ENCODE measurements around the gene CYP1A2.

CYP1A2 gene

DNA sequence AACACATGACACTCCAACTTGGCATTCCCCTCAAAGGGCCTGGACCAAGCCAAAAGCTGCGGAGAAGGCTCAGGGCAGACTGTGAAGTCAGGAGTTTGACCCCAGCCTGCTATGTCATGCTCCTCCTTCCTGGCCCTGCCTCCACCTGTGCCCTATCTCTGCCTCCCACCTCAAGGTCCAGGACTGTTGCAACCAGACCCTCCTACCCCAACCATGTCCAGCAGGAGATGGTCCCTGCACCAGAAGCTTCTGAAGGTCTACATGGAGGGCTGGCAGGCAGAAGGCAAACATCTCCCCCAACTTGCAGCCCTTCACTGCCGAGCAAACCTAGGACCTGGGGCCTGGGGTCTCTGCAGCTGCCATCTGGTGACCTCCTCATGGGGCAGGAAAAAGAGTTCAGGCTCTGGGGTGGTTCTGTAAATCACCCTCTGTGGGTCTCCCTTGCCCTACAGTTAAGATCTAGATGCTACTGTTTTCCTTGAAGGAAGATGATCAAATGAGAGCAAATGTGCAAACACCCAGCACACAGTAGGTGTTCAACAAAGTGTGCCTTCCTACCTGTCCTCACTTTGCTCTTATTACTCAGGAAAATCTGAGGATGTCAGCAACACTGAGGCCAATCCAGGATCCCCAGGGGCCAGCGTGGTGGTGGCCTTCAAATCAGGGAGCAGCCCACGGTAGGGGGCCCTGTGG lies 21.7 kb downstream of the CYP1A2 start:
- no peak for DNase-seq (ENCODE audit: low read depth, low spot score)
- CTCF ChIA-PET = interaction anchor here (0.6 to 33.5 kb wide), 46 partner anchors 11 to 408 kb away, joined by 3 to 1672 read pairs (median 7); partner anchors contain the start of genes CLK3, CPLX3, CSK and CYP1A2
- no peak overlapping the region for H3K4me3 ChIP-seq (ENCODE audit: low read depth, low read length)
- POLR2A ChIA-PET = no interaction called here
- TF ChIP-seq, protein P1, sequence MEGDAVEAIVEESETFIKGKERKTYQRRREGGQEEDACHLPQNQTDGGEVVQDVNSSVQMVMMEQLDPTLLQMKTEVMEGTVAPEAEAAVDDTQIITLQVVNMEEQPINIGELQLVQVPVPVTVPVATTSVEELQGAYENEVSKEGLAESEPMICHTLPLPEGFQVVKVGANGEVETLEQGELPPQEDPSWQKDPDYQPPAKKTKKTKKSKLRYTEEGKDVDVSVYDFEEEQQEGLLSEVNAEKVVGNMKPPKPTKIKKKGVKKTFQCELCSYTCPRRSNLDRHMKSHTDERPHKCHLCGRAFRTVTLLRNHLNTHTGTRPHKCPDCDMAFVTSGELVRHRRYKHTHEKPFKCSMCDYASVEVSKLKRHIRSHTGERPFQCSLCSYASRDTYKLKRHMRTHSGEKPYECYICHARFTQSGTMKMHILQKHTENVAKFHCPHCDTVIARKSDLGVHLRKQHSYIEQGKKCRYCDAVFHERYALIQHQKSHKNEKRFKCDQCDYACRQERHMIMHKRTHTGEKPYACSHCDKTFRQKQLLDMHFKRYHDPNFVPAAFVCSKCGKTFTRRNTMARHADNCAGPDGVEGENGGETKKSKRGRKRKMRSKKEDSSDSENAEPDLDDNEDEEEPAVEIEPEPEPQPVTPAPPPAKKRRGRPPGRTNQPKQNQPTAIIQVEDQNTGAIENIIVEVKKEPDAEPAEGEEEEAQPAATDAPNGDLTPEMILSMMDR (IDR thresholded peaks at IDR 0.05; ENCODE audit: insufficient read depth, low read length, missing control alignments) = no peak

DNA sequence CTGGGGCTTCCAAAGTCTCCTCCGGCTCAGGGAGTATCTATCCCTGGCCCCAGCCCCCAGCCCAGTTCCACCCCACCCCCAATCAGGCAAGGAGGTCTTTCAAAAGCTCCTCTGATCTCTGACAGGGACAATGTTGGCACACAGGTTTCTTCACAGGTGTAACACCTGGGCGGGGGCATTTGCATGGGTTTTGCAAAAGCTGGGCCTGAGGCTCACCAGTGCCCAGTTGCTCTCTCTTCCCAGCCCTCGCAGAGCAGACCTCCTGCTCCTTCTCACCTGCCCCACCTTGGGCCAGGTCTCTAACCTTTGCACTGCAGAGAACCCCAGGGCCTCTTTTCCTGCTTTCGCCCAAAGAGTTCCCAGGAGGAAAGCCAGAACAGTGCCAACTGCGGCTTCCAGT lies 24.7 kb downstream of the CYP1A2 start:
- no peak overlapping the region for H3K4me3 ChIP-seq (ENCODE audit: low read depth, low read length)
- TF ChIP-seq, protein P1 (IDR thresholded peaks at IDR 0.05; ENCODE audit: insufficient read depth, low read length, missing control alignments) = no peak
- CTCF ChIA-PET = interaction anchor here (0.7 to 33.5 kb wide), 12 partner anchors 9 to 401 kb away, joined by 3 to 1672 read pairs (median 80); partner anchors contain the start of genes CLK3, CSK and RPP25
- POLR2A ChIA-PET = no interaction called here
- DNase-seq (ENCODE audit: low read depth, low spot score) = no peak

DNA sequence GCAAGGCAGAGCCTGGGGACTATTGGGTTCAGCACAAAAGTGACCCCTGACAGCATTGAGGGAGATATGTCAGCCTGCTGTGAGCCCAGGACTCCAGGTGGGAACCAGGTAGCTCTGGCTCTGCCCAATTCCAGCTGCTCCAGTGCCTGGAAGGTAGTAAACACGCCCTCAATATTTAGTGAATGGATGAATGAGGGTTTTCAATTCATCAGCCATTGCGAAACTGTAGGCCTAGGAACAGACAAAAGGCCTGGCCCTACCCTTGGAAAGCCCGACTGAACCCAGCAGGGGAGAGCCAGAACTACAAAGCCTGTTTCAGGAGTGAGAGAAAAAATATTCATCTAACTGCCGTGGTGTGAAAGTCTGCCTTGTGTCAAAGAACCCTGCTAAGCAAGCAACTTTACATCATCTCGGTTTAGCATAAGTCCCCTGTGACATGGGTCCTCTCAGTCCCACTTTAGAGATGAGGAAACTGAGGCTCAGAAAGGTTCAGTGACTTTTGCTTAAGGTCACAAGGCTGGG lies 25.1 kb downstream of the CYP1A2 start:
- ChIA-PET POLR2A (no interaction called here), CTCF (interaction anchor here (0.7 to 33.5 kb wide), 13 partner anchors 9 to 401 kb away, joined by 3 to 1672 read pairs (median 53); partner anchors contain the start of genes CLK3, CSK and RPP25)
- H3K4me3 ChIP-seq (ENCODE audit: low read depth, low read length) = no peak overlapping the region
- no peak for DNase-seq (ENCODE audit: low read depth, low spot score)
- TF ChIP-seq, protein P1 (IDR thresholded peaks at IDR 0.05; ENCODE audit: insufficient read depth, low read length, missing control alignments) = no peak

DNA sequence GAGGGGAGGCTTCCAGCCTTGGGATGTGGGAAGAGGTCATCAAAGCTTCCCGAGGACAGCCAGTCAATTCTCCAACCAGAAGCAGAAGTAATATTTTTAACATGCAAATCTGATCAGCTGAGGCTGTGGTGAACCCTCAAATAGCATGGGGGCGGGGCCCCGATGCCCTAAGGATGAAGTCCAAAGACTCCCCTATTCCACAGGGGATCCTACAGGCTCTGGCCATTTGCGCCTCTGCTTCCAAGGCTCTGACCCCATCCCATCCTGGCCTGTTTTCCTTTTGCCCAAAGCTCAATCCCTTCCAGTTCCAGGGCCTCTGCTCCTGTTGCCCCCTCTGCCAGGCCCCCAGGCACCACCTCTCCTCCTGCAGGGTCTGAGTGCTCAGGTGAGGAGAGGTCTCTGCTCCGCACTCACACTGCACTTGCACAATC lies 26.5 kb downstream of the CYP1A2 start:
- DNase-seq (ENCODE audit: low read depth, low spot score) = no peak
- CTCF ChIA-PET = interaction anchor here (1.2 to 33.5 kb wide), 7 partner anchors 8 to 178 kb away, joined by 3 to 1672 read pairs (median 5); partner anchors contain the start of genes CLK3, CSK and RPP25
- H3K4me3 ChIP-seq (ENCODE audit: low read depth, low read length) = no peak overlapping the region
- POLR2A ChIA-PET = no interaction called here
- TF ChIP-seq, protein P1 (IDR thresholded peaks at IDR 0.05; ENCODE audit: insufficient read depth, low read length, missing control alignments) = no peak

DNA sequence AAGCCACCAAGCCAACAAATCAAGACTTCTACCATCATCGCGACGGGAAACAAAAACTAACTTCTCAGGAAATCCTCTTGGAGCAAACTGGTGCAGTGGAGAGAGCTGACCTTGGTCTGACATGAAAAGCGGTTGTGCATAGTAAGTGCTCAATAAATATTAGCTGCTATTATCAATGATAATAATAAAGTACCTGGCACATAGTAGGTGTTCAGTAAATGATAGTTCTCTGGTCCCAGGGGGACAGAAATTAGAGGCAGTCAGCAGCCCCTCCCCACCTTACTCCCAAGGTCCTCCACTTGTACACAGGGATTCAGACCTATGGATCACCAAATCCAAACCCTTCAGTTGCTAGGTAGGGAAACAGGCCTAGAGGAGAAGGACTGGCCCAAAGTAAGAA lies 27.2 kb downstream of the CYP1A2 start:
- POLR2A ChIA-PET = no interaction called here
- TF ChIP-seq, protein P1 (IDR thresholded peaks at IDR 0.05; ENCODE audit: insufficient read depth, low read length, missing control alignments) = no peak
- DNase-seq (ENCODE audit: low read depth, low spot score) = no peak
- CTCF ChIA-PET = interaction anchor here (1.0 to 33.5 kb wide), 8 partner anchors 7 to 177 kb away, joined by 3 to 1672 read pairs (median 66); partner anchors contain the start of genes CLK3, CSK and RPP25
- H3K4me3 ChIP-seq (ENCODE audit: low read depth, low read length) = no peak overlapping the region

Data from AG04449 (cell line).